PFSK-1 (cell line): ENCODE data around the gene OR13C5.
"Not testable (repeated sequence)": the region's sequence is repeated elsewhere in the genome, so short reads cannot be mapped to it uniquely, and the experiment has no call there.

Experiments used
- FOXP2 ChIP-seq: optimal IDR thresholded peaks from 2 replicates; pipeline ENCODE3; 2011; ENCODE audit warnings: borderline replicate concordance, control low read depth, inconsistent platforms; ENCODE audit not compliant: insufficient read depth; ENCODE audit errors: extremely low read length, extremely low read depth
- POLR2AphosphoS5 ChIP-seq: IDR thresholded peaks from 2 replicates; pipeline ENCODE4 v1.6.1; 2012; ENCODE audit warnings: low read depth, mild to moderate bottlenecking, control low read depth, low read length, moderate library complexity
- REST ChIP-seq, 2 experiments: IDR thresholded peaks; 2 replicates each; pipeline versions ENCODE4 v1.6.1 to v1.8.0; 2011 to 2012; ENCODE audit warnings: low read depth in 2 of 2, low read length in 2 of 2, control low read depth in 1 of 2, inconsistent platforms in 1 of 2, mild to moderate bottlenecking in 1 of 2, moderate library complexity in 1 of 2; ENCODE audit not compliant: insufficient read depth in 1 of 2
- SIN3A ChIP-seq: IDR thresholded peaks from 2 replicates; pipeline ENCODE4 v1.6.1; 2012; ENCODE audit warnings: mild to moderate bottlenecking, low read length, moderate library complexity, borderline replicate concordance; ENCODE audit not compliant: insufficient read depth
- TAF1 ChIP-seq: IDR thresholded peaks from 2 replicates; pipeline ENCODE4 v1.6.1; 2012; ENCODE audit warnings: low read length, control low read depth, borderline replicate concordance; ENCODE audit not compliant: insufficient read depth

The OR13C5 gene

GRCh38 chr9:104611213-104611612 lies 12.0 kb upstream of the OR13C5 start:
- TF ChIP-seq TAF1 (no peak), SIN3A (no peak), REST (IDR thresholded peaks at IDR 0.05; ENCODE audit: insufficient read depth in 1 of 2, low read depth in 2 of 2, low read length in 2 of 2) (no peak), POLR2AphosphoS5 (no peak), FOXP2 (no peak)

GRCh38 chr9:104608336-104608735 lies 9.1 kb upstream of the OR13C5 start:
- TF ChIP-seq SIN3A (no peak), TAF1 (no peak), REST (IDR thresholded peaks at IDR 0.05; ENCODE audit: insufficient read depth in 1 of 2, low read depth in 2 of 2, low read length in 2 of 2) (no peak)

- TF ChIP-seq REST (IDR thresholded peaks at IDR 0.05; ENCODE audit: insufficient read depth in 1 of 2, low read depth in 2 of 2, low read length in 2 of 2) (no peak), TAF1 (no peak), POLR2AphosphoS5 (no peak), FOXP2 (no peak), SIN3A (no peak)
Observed at GRCh38 chr9:104606152-104606551, 6.9 kb upstream of the OR13C5 start.

- TF ChIP-seq TAF1, SIN3A, POLR2AphosphoS5: not testable (repeated sequence)
Observed at GRCh38 chr9:104605527-104605926, 6.3 kb upstream of the OR13C5 start, which contains the start of gene OR13C2. Gene OR13C2, minus strand, starts transcription at chr9:104605627. Its CDS starts 0 bp downstream, at chr9:104605627.

GRCh38 chr9:104604801-104605200 lies 5.6 kb upstream of the OR13C5 start:
- no peak for TF ChIP-seq TAF1
- TF ChIP-seq FOXP2 = no peak
- no peak for TF ChIP-seq REST (IDR thresholded peaks at IDR 0.05; ENCODE audit: insufficient read depth in 1 of 2, low read depth in 2 of 2, low read length in 2 of 2)
- TF ChIP-seq POLR2AphosphoS5 = no peak
- no peak for TF ChIP-seq SIN3A
